K562 (cell line): ENCODE measurements around the gene SHISA9. TPM values are rescaled to one million over a fixed set of nuclear protein-coding genes. Genes with fewer than 3 reads are reported as not detected.
A peak's percentile ranks its signal among the peaks of the same experiment; 100 is the strongest.

Source experiments
- CEBPG ChIP-seq, 3 experiments: fragments of 200-800 bp in 1 of 3; sonication (Bioruptor generic) in 1 of 3; sonication (generic) in 1 of 3; formaldehyde crosslinking in 1 of 3; IDR thresholded peaks in 2 of 3; conservative IDR thresholded peaks in 1 of 3; 2 replicates each; pipeline versions ENCODE4 v1.6.1 to v1.8.0; 2016 to 2022; ENCODE audit warnings: missing compliant biosample characterization in 2 of 3, missing genetic modification characterization in 2 of 3, mild to moderate bottlenecking in 1 of 3, missing genetic modification reagents in 1 of 3
- DMBX1 ChIP-seq: fragments of 250-450 bp; sonication (Bioruptor Pico); IDR thresholded peaks from 2 replicates; pipeline ENCODE4 v1.8.0; 2022; ENCODE audit warnings: inconsistent platforms, mild to moderate bottlenecking, moderate library complexity, borderline replicate concordance
- FOS ChIP-seq: IDR thresholded peaks from 3 replicates; pipeline ENCODE4 v1.6.1; 2011; ENCODE audit not compliant: insufficient read length; ENCODE audit errors: extremely low read depth
- FUS ChIP-seq: fragments of 200-400 bp; formaldehyde crosslinking; optimal IDR thresholded peaks from 2 replicates; pipeline ENCODE3; 2017; ENCODE audit warnings: low read depth, low read length
- KLF13 ChIP-seq: fragments of 450-650 bp; IDR thresholded peaks from 2 replicates; pipeline ENCODE4 v1.6.1; 2016; ENCODE audit warnings: missing genetic modification characterization, low read depth, mild to moderate bottlenecking, missing compliant biosample characterization, moderate library complexity, borderline replicate concordance
- NCOA4 ChIP-seq: fragments of 450-650 bp; IDR thresholded peaks from 2 replicates; pipeline ENCODE4 v1.6.1; 2018; ENCODE audit warnings: mild to moderate bottlenecking; ENCODE audit not compliant: partially characterized antibody
- polyA plus RNA-seq, 8 experiments: library from polyadenylated mRNA; depleted of rRNA in 4 of 8; stranded (reverse) in 5 of 8; unstranded in 3 of 8; fragments of >200 nt; fragmentation: Nextera tagmentation in 2 of 8; fragmentation: Illumina TruSeq in 1 of 8; extraction: Ambion mirVana in 2 of 8; extraction: Trizol in 1 of 8; gene quantifications; 2 replicates each; pipeline versions ENCODE4 v1.2.1 to v1.2.3, GENCODE V29; 2011 to 2014; ENCODE audit warnings: inconsistent platforms in 1 of 8, missing spikeins in 1 of 8
- total RNA-seq, 7 experiments: library from RNA; depleted of rRNA in 6 of 7; stranded (reverse); fragments of >200 nt in 6 of 7; fragmentation: Illumina TruSeq in 2 of 7; extraction: Trizol in 2 of 7; gene quantifications; 2 replicates each; pipeline versions ENCODE4 v1.2.1 to v1.2.3, GENCODE V29; 2011 to 2021; ENCODE audit warnings: low replicate concordance in 1 of 7
- TF ChIP-seq, protein P1 (sequence below): sonication (generic); formaldehyde crosslinking; IDR thresholded peaks from 2 replicates; pipeline ENCODE4 v1.9.0; 2022; ENCODE audit warnings: mild to moderate bottlenecking, missing genetic modification reagents
- TF ChIP-seq, protein P2 (sequence below): IDR thresholded peaks from 3 replicates; pipeline ENCODE4 v1.6.1; 2011; ENCODE audit warnings: borderline replicate concordance, mild to moderate bottlenecking, moderate library complexity; ENCODE audit not compliant: insufficient read length; ENCODE audit errors: extremely low read depth

Gene SHISA9
- total and polyA plus RNA-seq, 9 of the 15 experiments (the other 6 are each of a cell fraction or from before 2014, with no cell fraction given): under 0.01 to 0.16 (median 0.01) TPM; not detected in 6

DNA sequence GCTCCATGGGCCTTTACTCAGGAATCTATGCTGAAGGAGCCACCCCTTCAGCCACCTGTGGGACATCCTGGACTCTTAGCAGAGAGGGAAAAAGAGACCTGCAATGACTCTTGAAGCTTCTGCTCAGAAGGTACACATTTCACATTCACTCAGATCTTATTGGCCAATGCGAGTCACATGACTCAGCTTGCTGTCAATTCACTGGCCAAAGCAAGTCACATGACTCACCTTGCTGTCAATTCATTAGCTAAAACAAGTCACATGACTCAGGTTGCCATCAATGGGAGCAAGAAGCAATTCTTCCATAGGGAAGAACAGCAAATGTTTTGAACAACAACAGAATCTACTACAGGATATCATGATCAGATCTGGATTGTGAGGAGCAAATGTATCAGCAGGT, 233.4 kb downstream of the SHISA9 start (continued):
- TF ChIP-seq CEBPG (CRISPR knock-in tag; IDR thresholded peaks at IDR 0.05) (no peak), CEBPG (tag; conservative IDR thresholded peaks at IDR 0.05 in 1 of 2, IDR thresholded peaks at IDR 0.05 in 1 of 2) (no peak), NCOA4 (no peak), FUS (no peak), FOS (peak; percentile 16), DMBX1 (CRISPR knock-in tag) (no peak), KLF13 (no peak)
- TF ChIP-seq, protein P1, sequence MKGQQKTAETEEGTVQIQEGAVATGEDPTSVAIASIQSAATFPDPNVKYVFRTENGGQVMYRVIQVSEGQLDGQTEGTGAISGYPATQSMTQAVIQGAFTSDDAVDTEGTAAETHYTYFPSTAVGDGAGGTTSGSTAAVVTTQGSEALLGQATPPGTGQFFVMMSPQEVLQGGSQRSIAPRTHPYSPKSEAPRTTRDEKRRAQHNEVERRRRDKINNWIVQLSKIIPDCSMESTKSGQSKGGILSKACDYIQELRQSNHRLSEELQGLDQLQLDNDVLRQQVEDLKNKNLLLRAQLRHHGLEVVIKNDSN (CRISPR knock-in tag): 0 out of 2 replicates have a peak, but pooled peaks have one; percentile 20
- TF ChIP-seq, protein P2, sequence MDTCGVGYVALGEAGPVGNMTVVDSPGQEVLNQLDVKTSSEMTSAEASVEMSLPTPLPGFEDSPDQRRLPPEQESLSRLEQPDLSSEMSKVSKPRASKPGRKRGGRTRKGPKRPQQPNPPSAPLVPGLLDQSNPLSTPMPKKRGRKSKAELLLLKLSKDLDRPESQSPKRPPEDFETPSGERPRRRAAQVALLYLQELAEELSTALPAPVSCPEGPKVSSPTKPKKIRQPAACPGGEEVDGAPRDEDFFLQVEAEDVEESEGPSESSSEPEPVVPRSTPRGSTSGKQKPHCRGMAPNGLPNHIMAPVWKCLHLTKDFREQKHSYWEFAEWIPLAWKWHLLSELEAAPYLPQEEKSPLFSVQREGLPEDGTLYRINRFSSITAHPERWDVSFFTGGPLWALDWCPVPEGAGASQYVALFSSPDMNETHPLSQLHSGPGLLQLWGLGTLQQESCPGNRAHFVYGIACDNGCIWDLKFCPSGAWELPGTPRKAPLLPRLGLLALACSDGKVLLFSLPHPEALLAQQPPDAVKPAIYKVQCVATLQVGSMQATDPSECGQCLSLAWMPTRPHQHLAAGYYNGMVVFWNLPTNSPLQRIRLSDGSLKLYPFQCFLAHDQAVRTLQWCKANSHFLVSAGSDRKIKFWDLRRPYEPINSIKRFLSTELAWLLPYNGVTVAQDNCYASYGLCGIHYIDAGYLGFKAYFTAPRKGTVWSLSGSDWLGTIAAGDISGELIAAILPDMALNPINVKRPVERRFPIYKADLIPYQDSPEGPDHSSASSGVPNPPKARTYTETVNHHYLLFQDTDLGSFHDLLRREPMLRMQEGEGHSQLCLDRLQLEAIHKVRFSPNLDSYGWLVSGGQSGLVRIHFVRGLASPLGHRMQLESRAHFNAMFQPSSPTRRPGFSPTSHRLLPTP: no peak
